Bladder microvascular endothelial cell (primary cell): ENCODE data around the gene ZBP1. TPM values are rescaled to one million over a fixed set of nuclear protein-coding genes. Genes with fewer than 3 reads are reported as not detected.

Source experiments
- total RNA-seq: library from RNA; depleted of rRNA; stranded (reverse); fragments of >200 nt; gene quantifications from 2 replicates; pipeline ENCODE4 v1.2.3, GENCODE V29; 2014

The ZBP1 gene
- total RNA-seq: not detected in 2 replicates

GRCh38 chr20:57620274-57620990 lies at the start of gene ZBP1:
ZBP1 (minus strand) TSS chr20:57620426; CDS start chr20:57620295, 131 bp downstream.

GRCh38 chr20:57560554-57561355 lies 59.5 kb downstream of the ZBP1 start, which contains the start of gene PCK1:
PCK1 (plus strand) TSS chr20:57561110; CDS start chr20:57561412, 302 bp downstream.

Other genes starting within 250 kb of the ZBP1 start
- gene RBM38, start 229.0 kb downstream of the ZBP1 start, total RNA-seq: 13.4 and 25.2 TPM in 2 replicates
- not detected in 2 replicates for gene CTCFL, start 95.3 kb downstream of the ZBP1 start, total RNA-seq
- gene PCK1, start 59.3 kb downstream of the ZBP1 start, total RNA-seq: not detected in 2 replicates
- gene PMEPA1, start 89.6 kb upstream of the ZBP1 start, total RNA-seq: 1.3 and 4.2 TPM in 2 replicates